Measurements from ENCODE around the gene BBS5.
"Not testable (repeated sequence)": the region's sequence is repeated elsewhere in the genome, so short reads cannot be mapped to it uniquely, and the experiment has no call there.

Gene BBS5

DNA sequence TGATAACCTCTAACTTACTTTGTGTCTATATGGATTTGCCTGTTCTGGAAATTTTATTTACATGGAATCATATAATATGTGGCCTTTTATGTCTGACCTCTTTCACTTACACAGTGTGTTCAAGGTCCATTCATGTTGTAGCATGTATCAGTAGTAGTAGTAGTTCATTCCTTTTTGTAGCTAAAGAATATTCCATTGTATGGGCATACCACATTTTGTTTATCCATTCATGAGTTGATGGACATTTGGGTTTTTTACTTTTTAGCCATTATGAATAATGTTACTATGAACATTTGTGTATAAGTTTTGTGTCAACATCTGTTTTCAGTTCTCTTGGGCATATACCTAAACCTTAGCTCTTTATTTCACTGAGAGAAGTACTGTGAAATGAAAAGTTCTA lies 11.5 kb downstream of the BBS5 start:
- no peak for DNase-seq

DNA sequence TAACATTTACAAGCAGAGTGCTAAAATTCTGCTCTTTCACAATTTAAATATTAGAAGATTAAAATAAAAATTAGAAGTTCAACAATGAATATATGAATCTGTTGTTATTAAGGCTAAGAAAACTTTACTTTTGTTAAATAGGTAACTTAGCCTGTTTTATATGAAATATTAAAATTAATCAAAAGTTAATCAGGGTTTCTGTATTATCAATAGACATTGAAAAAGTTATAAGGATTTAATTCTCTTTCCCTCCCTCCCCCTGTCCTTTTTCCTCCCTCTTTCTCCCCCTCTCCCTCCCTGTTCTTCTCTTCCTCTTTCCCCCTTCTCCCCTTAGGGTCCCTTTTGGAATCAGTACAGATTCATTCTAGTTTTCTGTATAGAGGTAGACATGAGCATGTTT lies 12.1 kb downstream of the BBS5 start:
- no peak for DNase-seq

GRCh38 chr2:169493360-169493759 lies 14.1 kb downstream of the BBS5 start:
- DNase-seq: no peak

DNA sequence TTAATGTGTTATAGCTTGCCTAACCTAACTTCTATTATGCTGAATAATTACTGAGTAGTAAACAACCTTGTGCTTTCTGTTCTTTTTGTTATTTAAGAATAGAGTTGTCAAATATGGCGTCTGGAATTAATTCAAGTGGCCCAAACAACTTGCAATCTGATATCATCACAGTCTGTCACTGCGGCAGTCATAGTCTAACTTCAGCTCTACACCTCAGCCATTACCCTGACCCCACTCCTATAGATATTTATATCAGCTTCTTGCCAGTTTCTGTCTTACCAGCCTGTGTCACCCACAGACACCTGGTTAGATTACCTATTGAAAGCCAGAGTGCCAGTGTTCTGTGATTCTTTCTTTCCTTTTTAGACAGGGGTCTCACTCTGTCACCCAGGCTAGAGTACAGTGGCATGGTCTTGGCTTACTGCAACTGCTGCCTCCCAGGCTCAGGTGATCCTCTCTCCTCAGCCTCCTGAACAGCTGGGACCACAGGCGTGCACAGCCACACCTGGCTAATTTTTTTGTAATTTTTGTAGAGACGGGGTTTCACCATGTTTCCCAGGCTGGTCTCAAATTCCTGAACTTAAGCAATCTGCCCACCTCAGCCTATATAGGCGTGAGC lies 16.1 kb downstream of the BBS5 start:
- no peak for DNase-seq

DNA sequence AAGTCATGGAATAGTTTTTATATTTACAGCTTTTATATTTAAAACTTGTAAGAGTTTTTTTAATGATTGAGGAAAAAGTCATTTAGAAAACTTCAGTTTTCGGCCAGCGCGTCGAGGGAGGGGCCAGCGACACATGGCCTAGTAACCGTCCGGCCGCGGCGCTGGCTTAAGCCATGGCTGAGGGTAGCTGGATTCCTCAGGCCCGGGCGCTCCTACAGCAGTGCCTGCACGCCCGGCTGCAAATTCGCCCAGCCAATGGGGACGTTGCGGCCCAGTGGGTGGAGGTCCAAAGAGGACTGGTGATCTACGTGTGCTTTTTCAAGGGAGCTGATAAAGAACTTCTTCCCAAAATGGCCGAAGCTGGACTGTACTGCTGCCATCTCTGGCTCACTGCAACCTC lies 25.4 kb downstream of the BBS5 start:
- DNase-seq: no peak

DNA sequence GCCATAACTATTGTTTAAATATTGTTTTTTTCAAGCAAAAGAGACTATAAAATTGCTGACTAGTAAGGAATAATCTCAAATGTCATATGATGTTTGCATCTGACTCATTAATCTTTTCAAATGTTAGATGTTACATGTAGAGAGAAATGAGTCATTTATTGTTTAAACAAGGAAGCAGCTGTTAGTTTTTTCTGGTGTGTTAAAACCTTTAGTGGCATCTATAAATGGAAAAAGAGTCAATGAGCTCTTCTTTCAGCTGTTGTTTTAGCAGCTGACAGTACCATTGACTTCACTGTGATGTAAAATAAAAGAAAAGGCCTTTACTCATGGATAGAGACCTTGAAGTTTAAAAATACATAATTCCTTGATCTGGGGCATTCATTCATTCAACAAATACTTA lies 28.4 kb downstream of the BBS5 start:
- no peak for DNase-seq

DNA sequence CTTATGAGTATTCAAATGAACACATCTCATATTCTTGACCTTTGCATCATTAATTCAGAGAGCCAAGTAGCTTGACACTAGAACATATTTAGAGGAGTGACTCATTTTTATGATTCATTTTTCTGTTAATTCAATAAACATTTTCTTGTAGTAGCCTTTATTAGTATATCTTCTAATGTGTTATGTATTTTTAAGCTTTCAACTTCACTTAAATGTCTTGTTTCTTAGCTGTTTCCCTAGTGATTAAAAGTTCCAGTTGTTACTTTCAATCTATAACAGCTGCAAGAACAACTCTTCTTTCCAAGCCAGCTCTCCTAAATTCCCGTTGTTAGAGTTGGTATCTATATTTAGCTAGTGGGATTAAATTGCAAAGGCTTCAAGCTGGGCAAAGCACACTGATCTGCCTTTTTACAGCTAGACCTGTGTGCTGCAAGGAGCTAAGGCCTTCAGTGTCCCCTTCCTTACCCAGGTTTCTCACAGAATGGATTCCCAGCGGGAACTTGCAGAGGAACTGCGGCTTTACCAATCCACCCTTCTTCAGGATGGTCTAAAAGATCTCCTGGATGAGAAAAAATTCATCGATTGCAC lies 30.1 kb downstream of the BBS5 start, which contains the start of gene KLHL41:
KLHL41 (plus strand) TSS at position 405 of the 588 bp plus-strand sequence; CDS start at position 482, 77 bp downstream.
- DNase-seq: no peak

GRCh38 chr2:169509955-169510354 lies 30.7 kb downstream of the BBS5 start:
- no peak for DNase-seq

- DNase-seq: no peak
Measured at GRCh38 chr2:169510496-169510895, 31.2 kb downstream of the BBS5 start.

DNA sequence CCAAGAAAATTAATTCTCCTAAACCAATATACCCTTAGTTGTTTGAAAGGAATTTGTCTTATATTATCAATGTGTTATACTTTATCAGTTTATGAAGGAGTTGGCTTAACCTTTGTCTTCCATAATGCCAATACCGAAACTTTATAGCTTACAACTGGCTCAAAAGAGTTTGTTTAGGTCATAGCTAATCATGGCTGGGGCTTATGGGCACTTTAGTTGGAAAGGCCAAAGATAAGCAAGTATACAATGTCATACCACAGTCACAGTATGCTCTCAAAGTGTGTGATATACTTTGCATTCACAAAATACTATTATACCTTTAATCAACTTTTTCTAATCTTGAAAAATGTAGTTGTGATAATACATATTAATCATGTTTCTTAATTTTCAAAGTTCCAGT lies 32.5 kb downstream of the BBS5 start:
- DNase-seq: no peak

DNA sequence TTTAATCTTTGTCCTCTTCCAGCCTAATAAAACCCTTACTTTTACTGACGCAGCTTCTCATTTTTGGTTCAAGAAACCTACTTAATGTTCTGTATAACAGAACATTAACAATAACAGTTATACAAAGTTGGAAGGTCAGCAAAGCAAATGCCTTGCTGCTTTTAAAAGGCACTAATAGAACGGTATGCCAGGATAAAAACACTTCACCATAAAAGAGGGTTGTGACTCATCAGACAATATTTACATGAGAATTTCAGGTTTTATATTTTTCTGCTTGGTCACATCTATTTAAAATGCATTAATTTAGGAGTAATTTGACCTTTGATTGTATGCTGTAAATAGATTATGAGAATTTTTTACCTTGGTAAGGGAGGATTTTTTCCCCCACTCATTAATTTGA lies 33.2 kb downstream of the BBS5 start:
- DNase-seq: no peak

DNA sequence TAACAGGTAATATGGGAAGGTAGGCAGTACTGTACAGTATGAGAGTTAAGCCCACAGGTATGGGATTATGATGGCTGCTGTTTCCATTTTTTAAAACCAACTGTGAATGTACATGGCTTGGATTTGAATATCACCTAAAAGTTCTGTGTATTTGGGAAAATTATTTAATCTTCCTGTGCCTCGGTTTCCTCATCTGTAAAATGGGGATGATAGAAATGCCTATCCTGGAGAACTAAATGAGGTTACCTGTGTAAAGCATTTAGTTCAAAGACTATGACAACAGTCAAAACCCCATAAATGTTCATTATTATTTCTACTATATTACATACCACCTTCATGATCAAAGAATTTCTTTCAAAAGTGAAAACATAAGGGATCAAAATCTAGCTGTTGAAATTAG lies 33.8 kb downstream of the BBS5 start:
- no peak for DNase-seq

DNA sequence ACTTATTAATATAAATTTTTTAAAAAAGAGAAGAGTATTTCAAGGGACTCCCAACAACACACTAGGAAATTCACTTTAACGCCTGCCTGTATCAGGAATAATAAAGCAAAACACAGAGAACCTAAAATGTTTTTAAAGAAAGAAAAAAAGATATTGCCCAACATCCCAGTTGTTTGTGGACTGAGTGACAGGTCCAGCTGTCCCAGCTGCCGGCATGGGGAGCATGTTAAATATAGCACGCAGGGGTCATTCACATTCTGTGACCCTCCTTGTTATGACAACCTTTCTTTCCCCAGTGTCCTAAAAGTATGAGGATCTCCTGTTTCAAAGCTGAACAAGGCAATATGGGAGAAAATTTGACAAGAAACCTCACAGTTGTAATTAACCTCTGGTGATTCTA lies 34.6 kb downstream of the BBS5 start:
- DNase-seq: no peak

GRCh38 chr2:169514758-169515157 lies 35.5 kb downstream of the BBS5 start:
- DNase-seq: not testable (repeated sequence)

GRCh38 chr2:169516488-169516995 lies 37.2 kb downstream of the BBS5 start:
- not testable (repeated sequence) for DNase-seq

DNA sequence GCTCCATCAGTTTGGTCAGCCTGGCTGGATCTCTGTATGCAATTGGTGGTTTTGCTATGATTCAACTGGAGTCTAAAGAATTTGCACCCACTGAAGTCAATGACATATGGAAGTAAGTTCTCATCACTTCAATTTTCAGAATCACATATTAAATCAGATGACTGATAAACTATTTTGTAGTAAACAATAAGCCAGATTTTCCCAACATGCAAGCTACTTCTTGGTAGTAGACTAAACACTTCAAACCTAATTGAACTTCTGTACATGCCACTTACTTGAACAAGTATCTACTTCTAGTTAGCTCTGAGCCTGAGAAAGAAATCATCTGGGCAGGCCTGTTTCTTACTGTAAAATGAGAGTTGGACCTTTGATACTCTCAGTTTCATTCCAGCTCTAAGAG lies 41.6 kb downstream of the BBS5 start:
- DNase-seq: no peak

DNA sequence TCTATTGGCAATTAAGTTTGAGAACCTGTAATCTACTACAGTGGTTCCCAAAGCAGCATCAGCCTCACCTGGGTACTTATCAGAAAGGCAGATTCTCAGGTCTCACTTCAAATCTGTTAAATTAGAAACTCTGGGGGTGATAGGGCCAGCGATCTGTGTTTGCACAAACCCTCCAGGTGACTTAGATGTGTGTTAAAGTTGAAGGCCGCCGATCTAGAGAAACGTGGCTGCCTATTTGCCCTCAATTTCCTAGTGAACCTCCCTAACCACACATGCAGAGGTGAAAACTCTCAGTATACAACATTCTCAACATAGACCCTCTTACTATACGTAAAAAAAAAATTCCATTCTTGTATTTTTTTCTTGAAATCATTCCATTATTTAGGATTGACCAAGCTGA lies 44.4 kb downstream of the BBS5 start:
- no peak for DNase-seq

GRCh38 chr2:169525434-169525833 lies 46.1 kb downstream of the BBS5 start:
- no peak for DNase-seq

DNA sequence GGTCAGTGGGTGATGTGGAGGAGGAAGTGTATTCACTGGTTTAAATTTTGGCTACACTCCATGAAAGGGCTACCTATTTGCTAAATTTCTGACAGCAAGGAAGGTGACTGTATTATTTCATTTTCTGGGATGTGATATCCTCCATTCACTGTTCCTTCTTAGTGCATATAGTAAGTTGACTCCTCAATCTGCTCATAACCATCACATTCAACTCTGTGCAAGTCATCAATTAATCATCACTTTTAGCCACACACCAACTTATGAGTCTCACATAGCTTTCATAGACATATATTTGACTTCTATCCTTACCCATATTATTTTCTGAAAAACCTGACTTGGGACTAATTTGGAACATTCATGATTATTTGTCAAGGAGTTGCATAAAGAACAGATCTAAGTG lies 47.2 kb downstream of the BBS5 start:
- DNase-seq: no peak

DNA sequence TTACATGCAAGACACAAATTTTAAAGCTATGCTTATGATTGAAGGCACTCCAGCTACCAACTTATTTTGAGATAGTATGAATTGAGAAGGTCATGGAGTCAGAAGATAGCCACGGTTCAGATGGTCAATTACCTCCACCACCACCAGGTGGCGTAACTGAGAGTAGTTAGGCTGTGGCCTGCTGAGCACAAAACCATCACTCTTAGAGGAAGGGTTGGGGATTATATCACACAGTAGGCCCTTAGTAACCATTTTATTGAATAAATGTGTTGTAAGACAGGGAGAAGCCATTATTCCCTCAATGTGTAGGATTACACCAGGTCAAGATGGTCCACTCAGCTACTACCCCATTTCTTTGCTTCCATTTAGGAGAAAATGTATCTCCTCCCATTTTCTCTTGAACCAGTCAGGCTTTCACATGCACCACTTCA lies 49.0 kb downstream of the BBS5 start:
- peak; percentile 26 for DNase-seq

DNA sequence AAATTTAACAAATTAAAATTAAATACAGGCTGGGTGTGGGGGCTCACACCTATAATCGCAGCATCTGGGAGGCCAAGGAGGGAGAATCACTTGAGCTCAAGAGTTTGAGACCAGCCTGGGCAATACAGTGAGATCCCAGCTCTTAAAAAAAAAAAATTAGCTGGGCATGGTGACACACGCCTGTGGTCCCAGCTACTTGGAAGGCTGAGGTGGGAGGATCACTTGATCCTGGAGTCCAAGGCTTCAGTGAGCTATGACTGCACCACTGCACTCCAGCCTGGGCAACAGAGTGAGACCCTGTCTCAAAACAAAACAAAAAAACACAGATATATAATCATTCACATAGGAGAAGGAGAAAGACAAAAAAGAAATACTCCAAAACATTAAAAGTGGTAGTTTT lies 60.2 kb downstream of the BBS5 start:
- DNase-seq: not testable (repeated sequence)

GRCh38 chr2:169540146-169540545 lies 60.9 kb downstream of the BBS5 start:
- no peak for DNase-seq

DNA sequence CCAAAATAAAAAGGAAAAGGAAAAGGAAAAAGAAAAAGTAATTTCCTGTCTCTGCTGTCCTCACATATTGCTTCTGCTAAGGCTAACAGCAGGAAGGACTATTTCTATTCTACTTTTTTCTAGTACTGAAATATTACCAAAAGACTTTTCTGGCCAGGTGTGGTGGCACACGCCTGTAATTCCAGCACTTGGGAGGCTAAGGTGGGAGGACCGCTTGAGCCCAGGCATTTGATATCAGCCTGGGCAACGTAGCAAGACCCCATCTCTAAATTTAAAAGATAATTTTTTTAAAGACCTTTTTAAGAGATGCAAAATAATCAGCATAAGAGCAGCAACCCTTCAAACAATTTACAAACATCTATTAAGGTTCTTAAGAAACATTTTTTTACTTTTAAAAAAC lies 63.1 kb downstream of the BBS5 start:
- DNase-seq: no peak

DNA sequence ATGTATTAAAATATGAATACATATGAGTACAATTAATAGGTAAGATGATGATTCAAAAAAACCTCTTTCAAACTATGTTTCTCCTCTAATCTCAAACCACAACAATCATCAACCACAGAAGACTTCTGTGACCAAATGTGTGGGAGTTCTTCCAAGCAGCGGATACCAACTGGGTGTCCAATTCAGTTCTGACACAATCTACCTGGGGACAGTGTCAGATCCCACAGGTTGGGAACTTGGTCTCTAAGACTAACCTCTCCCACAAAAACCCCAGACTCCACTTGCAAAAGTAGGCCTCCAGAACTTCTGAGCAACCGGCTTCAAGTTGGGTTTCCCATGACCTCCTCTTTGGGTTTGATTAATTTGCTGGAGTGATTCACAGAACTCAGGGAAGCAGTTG lies 67.5 kb downstream of the BBS5 start:
- no peak for DNase-seq

Measured in NCI-H1092 (cell line).